ENCODE measurements around the gene TCF4. TPM values are rescaled to one million over a fixed set of nuclear protein-coding genes. Genes with fewer than 3 reads are reported as not detected.

Gene TCF4
- total and polyA plus RNA-seq, 2 of the 13 experiments (the other 11 are each of a cell fraction or from before 2014, with no cell fraction given) = not detected

DNA sequence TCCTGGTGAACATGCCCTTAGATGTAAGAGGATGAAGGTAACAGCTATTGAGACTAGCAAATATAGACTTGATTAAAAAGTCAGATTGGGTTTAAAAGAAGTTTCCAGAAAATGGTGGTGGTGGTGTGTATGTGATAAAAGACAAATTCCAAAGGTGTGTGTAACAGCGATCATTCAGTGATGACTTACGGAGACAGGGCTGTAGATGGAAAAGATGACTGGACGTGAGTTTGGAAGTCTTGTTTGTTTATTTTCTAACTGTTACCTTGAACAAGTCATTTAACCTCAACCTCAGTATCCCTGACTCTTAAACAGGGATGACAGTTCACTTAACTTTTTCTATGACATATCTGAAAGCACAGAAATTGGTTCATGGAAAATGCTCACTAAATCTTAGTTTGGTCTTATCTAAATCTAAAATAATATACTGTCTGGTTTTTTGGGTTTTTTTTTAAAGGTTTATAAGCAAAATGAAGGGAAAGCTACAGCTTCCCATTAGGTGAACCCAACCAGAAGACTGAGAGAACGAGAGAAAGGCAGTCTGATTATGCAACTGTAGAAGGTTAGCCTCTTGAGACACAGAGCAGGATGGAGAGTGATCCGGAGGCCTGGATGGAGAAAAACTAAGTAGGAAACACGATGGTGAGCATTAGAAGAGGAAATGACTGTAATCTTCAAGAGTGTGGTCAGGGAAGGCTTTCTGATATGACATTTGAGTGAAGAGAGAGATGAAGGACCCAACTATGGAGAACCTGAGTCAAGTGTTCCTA is 71.9 kb downstream of the TCF4 start:
- H3K9ac ChIP-seq (ENCODE audit: insufficient read depth, low read depth, low read length) = no peak overlapping the region
- no peak overlapping the region for H3K27ac ChIP-seq (ENCODE audit: extremely low read length, insufficient read depth, low read length)
- TF ChIP-seq HMG20A (CRISPR knock-in tag; IDR thresholded peaks at IDR 0.05; ENCODE audit: borderline replicate concordance) (no peak), NFE2L2 (IDR thresholded peaks at IDR 0.05; ENCODE audit: low read length) (no peak), ZFP36L1 (CRISPR knock-in tag; IDR thresholded peaks at IDR 0.05) (no peak), EZH2 (conservative IDR thresholded peaks at IDR 0.05; ENCODE audit: low read depth, low read length) (no peak), CSRNP2 (CRISPR knock-in tag; conservative IDR thresholded peaks at IDR 0.05; ENCODE audit: low read depth) (no peak)
- no peaks in the 10 kb centered on the region for H3K4me1 ChIP-seq (ENCODE audit: insufficient read depth, low read length)
- 2% methylated on average over 6 of the region's 6 CpGs for WGBS (ENCODE audit: low lambda C conversion rate)
- ChIA-PET POLR2A (no interaction called here), CTCF (ENCODE audit: low intra/inter-chr PET ratio, low total read pairs) (no interaction called here)
- in situ Hi-C loops (cut with HindIII; ENCODE audit: extremely low pct_ligation_motif_present, low pct_unique_long_range_greater_than_20kb) = no loop called here
- no peak overlapping the region for H3K4me3 ChIP-seq (replicated peaks in 1 of 3; ENCODE audit: insufficient read depth in 1 of 3, low read depth in 2 of 3, low read length in 3 of 3)
- no peak for FAIRE-seq
- intact Hi-C loops (cut with micrococcal nuclease; ENCODE audit: unreplicated experiment) = no loop called here
- no TSS peak for BruUV-seq (replicated peaks)
- H4K20me1 ChIP-seq (ENCODE audit: insufficient read depth, low read length) = no peaks in the 10 kb centered on the region
- H2AFZ ChIP-seq (ENCODE audit: low read length) = no peak overlapping the region
- DNase-seq (ENCODE audit: low spot score) = no peak
- H3K36me3 ChIP-seq (replicated peaks in 1 of 2; ENCODE audit: control insufficient read depth in 1 of 2, insufficient read depth in 2 of 2, low read length in 2 of 2) = no peaks in the 10 kb centered on the region
- H3K4me2 ChIP-seq (ENCODE audit: low read depth, low read length) = no peak overlapping the region
- H3K27me3 ChIP-seq (ENCODE audit: control insufficient read depth in 1 of 2, insufficient read depth in 2 of 2, low read length in 2 of 2) = no peaks in the 10 kb centered on the region
- ATAC-seq = no peak
- no peaks in the 10 kb centered on the region for H3K79me2 ChIP-seq (ENCODE audit: insufficient read depth, low read length)
- 0 out of 2 replicates have a peak, but pooled peaks cover 3% of the 10 kb centered on the region for H3K9me3 ChIP-seq (ENCODE audit: low read length)

GRCh38 chr18:55515214-55515613 is 72.8 kb downstream of the TCF4 start:
- 8% methylated on average over 3 of the region's 3 CpGs for WGBS (ENCODE audit: low lambda C conversion rate)
- intact Hi-C loops (cut with micrococcal nuclease; ENCODE audit: unreplicated experiment) (no loop called here), in situ Hi-C loops (cut with HindIII; ENCODE audit: extremely low pct_ligation_motif_present, low pct_unique_long_range_greater_than_20kb) (no loop called here)
- no peaks in the 10 kb centered on the region for H3K4me1 ChIP-seq (ENCODE audit: insufficient read depth, low read length)
- 0 out of 2 replicates have a peak, but pooled peaks cover 3% of the 10 kb centered on the region for H3K9me3 ChIP-seq (ENCODE audit: low read length)
- H3K27ac ChIP-seq (ENCODE audit: extremely low read length, insufficient read depth, low read length) = no peak overlapping the region
- no peak for DNase-seq (ENCODE audit: low spot score)
- TF ChIP-seq ZIK1 (CRISPR knock-in tag; IDR thresholded peaks at IDR 0.05; ENCODE audit: borderline replicate concordance, low read depth) = no peak
- TF ChIP-seq RXRA (CRISPR knock-in tag; IDR thresholded peaks at IDR 0.05) = no peak
- no peak for TF ChIP-seq KLF11 (CRISPR knock-in tag; IDR thresholded peaks at IDR 0.05)
- no peak for TF ChIP-seq TGIF2 (CRISPR knock-in tag; IDR thresholded peaks at IDR 0.05)
- no peak for TF ChIP-seq GABPB1 (CRISPR knock-in tag; IDR thresholded peaks at IDR 0.05)
- TF ChIP-seq ZNF274 (CRISPR knock-in tag; IDR thresholded peaks at IDR 0.05) = no peak
- ChIA-PET CTCF (ENCODE audit: low intra/inter-chr PET ratio, low total read pairs) (no interaction called here), POLR2A (no interaction called here)
- H3K4me3 ChIP-seq (replicated peaks in 1 of 3; ENCODE audit: insufficient read depth in 1 of 3, low read depth in 2 of 3, low read length in 3 of 3) = no peak overlapping the region
- H3K9ac ChIP-seq (ENCODE audit: insufficient read depth, low read depth, low read length) = no peak overlapping the region
- ATAC-seq = no peak
- FAIRE-seq = no peak
- no TSS peak for BruUV-seq (replicated peaks)
- no peak overlapping the region for H2AFZ ChIP-seq (ENCODE audit: low read length)
- H3K4me2 ChIP-seq (ENCODE audit: low read depth, low read length) = no peak overlapping the region
- H3K79me2 ChIP-seq (ENCODE audit: insufficient read depth, low read length) = no peaks in the 10 kb centered on the region
- H3K36me3 ChIP-seq (replicated peaks in 1 of 2; ENCODE audit: control insufficient read depth in 1 of 2, insufficient read depth in 2 of 2, low read length in 2 of 2) = no peaks in the 10 kb centered on the region
- H3K27me3 ChIP-seq (ENCODE audit: control insufficient read depth in 1 of 2, insufficient read depth in 2 of 2, low read length in 2 of 2) = no peaks in the 10 kb centered on the region
- no peaks in the 10 kb centered on the region for H4K20me1 ChIP-seq (ENCODE audit: insufficient read depth, low read length)

Data from HepG2 (cell line).